MM.1S (cell line): ENCODE measurements around the gene UGT2B17.

Experiments used
- DNase-seq: peaks from one replicate; pipeline ENCODE4 v3.0.0-alpha.2; 2015
- H2AFZ ChIP-seq: fragments of 300-600 bp; sonication (generic); 2 replicates; pipeline ENCODE4 v1.6.0; 2016; ENCODE audit warnings: antibody characterized with exemption, low read length
- H3F3A ChIP-seq: fragments of 300-600 bp; sonication (generic); 2 replicates; pipeline ENCODE4 v1.6.1; 2016; ENCODE audit warnings: mild to moderate bottlenecking, antibody characterized with exemption, low read length, moderate library complexity, mixed read lengths; ENCODE audit not compliant: insufficient read depth
- H3K27ac ChIP-seq: fragments of 300-600 bp; sonication (generic); 2 replicates; pipeline ENCODE4 v1.5.1; 2016; ENCODE audit warnings: mild to moderate bottlenecking, low read length
- H3K27me3 ChIP-seq: fragments of 300-600 bp; sonication (generic); replicated peaks from 2 replicates; pipeline ENCODE4 v1.6.0; 2016; ENCODE audit warnings: low read length; ENCODE audit not compliant: insufficient read depth
- H3K36me3 ChIP-seq: fragments of 300-600 bp; sonication (generic); replicated peaks from 2 replicates; pipeline ENCODE4 v1.6.1; 2016; ENCODE audit warnings: mild to moderate bottlenecking, low read length, mixed read lengths; ENCODE audit not compliant: insufficient read depth
- H3K4me1 ChIP-seq: fragments of 300-600 bp; sonication (generic); 2 replicates; pipeline ENCODE4 v1.6.1; 2016; ENCODE audit warnings: low read length, mixed read lengths
- H3K4me2 ChIP-seq: fragments of 300-600 bp; sonication (generic); 2 replicates; pipeline ENCODE4 v1.6.0; 2016; ENCODE audit warnings: low read depth, low read length
- H3K4me3 ChIP-seq: fragments of 300-600 bp; sonication (generic); 2 replicates; pipeline ENCODE4 v1.5.1; 2016; ENCODE audit warnings: low read length, mixed read lengths
- H3K79me2 ChIP-seq: fragments of 300-600 bp; sonication (generic); 2 replicates; pipeline ENCODE4 v1.6.1; 2016; ENCODE audit warnings: mixed run types, low read length, mixed read lengths
- H3K9ac ChIP-seq: fragments of 300-600 bp; sonication (generic); 2 replicates; pipeline ENCODE4 v1.6.1; 2016; ENCODE audit warnings: low read length, mixed read lengths
- H3K9me2 ChIP-seq: fragments of 300-600 bp; sonication (generic); replicated peaks from 2 replicates; pipeline ENCODE4 v1.6.1; 2016; ENCODE audit warnings: mild to moderate bottlenecking, low read length, mixed read lengths; ENCODE audit not compliant: insufficient read depth
- H3K9me3 ChIP-seq: fragments of 300-600 bp; sonication (generic); replicated peaks from 2 replicates; pipeline ENCODE4 v1.6.1; 2016; ENCODE audit warnings: mild to moderate bottlenecking, low read length, mixed read lengths; ENCODE audit not compliant: insufficient read depth
- H4K20me1 ChIP-seq: fragments of 300-600 bp; sonication (generic); 2 replicates; pipeline ENCODE4 v1.6.1; 2016; ENCODE audit warnings: mild to moderate bottlenecking, low read length, moderate library complexity, mixed read lengths; ENCODE audit not compliant: insufficient read depth
- EZH2 ChIP-seq: fragments of 300-600 bp; sonication (generic); optimal IDR thresholded peaks from 2 replicates; pipeline ENCODE3; 2017; ENCODE audit warnings: low read depth, mild to moderate bottlenecking, antibody characterized with exemption, low read length, mixed read lengths
- EZH2phosphoT487 ChIP-seq: fragments of 300-600 bp; sonication (generic); IDR thresholded peaks from 2 replicates; pipeline ENCODE4 v1.6.1; 2018; ENCODE audit warnings: antibody characterized with exemption, low read length
- TF ChIP-seq, protein P1 (sequence below): fragments of 300-600 bp; sonication (generic); IDR thresholded peaks from 2 replicates; pipeline ENCODE4 v1.5.1; 2016; ENCODE audit warnings: antibody characterized with exemption, low read length, mixed read lengths

UGT2B17 gene

DNA sequence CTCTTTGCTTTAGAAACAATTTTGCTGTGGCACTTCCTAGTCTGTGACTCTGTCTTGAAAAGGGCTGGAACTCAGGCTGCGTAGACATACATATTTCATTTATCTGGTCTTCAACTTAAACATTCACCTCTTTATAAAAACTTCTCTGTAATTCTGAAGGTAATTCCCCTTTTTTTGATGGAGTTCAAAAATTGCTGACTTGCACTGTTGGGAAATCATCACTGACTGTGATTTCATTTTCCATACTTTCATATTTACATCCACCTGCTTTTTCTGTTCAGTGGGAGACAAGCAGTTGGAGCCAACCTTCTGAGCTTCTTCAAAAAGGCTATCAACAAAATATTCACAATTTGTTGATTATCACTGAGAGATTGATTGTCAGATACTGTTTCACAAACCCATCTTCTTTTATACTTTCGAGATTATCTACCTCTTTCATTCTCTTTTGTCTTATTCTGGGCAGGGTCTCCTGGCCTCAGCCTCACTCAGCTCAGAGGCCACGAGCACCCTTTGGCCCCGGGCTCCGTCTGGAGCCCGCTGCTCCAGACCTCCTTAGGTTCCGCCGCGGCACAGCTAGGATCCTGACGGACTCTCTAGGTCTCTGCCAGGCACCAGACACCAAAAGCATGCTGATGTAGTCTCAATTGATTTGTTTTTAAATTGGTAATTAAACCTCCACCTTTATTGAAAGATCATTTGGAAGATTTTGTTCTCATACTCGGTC is 39.7 kb upstream of the UGT2B17 start:
- no peaks in the 10 kb centered on the region for H3K36me3 ChIP-seq
- H3K27ac ChIP-seq = no peak overlapping the region
- no peaks in the 10 kb centered on the region for H4K20me1 ChIP-seq
- H3K27me3 ChIP-seq = no peaks in the 10 kb centered on the region
- no peak overlapping the region for H3K9ac ChIP-seq
- no peak for DNase-seq
- no peaks in the 10 kb centered on the region for H3F3A ChIP-seq
- TF ChIP-seq EZH2phosphoT487 = no peak
- H3K79me2 ChIP-seq = no peaks in the 10 kb centered on the region
- H3K9me3 ChIP-seq = no peaks in the 10 kb centered on the region
- no peak overlapping the region for H2AFZ ChIP-seq
- H3K9me2 ChIP-seq = no peaks in the 10 kb centered on the region
- H3K4me2 ChIP-seq = no peak overlapping the region
- H3K4me1 ChIP-seq = peaks cover 8% of the 10 kb centered on the region; the same call in 1 of the 2 replicates
- H3K4me3 ChIP-seq = no peak overlapping the region

DNA sequence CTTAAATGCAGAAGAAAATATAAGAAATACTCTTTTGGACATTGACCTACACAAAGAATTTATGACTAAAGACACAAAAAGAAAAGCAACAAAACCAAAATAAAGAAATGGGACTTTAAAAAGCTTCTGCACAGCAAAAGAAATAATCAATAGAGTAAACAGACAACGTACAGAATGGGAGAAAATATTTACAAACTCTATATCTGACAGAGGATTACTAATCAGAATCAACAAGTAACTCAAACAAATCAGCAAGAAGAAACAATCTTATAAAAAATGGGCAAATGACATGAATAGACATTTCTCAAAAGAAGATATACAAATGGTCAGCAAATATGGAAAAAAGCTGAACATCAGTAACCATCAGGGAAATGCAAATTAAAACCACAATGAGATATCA is 37.6 kb upstream of the UGT2B17 start:
- Histone ChIP-seq H3K4me1 (peaks cover 12% of the 10 kb centered on the region; the same call in 1 of the 2 replicates), H3K9me2 (no peaks in the 10 kb centered on the region), H3K27me3 (no peaks in the 10 kb centered on the region), H3K79me2 (no peaks in the 10 kb centered on the region), H3K4me2 (no peak overlapping the region), H3K9ac (no peak overlapping the region), H3K36me3 (no peaks in the 10 kb centered on the region), H2AFZ (no peak overlapping the region), H3K27ac (no peak overlapping the region), H3K9me3 (no peaks in the 10 kb centered on the region), H3K4me3 (no peak overlapping the region), H3F3A (no peaks in the 10 kb centered on the region), H4K20me1 (no peaks in the 10 kb centered on the region)
- no peak for DNase-seq
- TF ChIP-seq EZH2phosphoT487 (no peak), EZH2 (no peak)
- TF ChIP-seq, protein P1, sequence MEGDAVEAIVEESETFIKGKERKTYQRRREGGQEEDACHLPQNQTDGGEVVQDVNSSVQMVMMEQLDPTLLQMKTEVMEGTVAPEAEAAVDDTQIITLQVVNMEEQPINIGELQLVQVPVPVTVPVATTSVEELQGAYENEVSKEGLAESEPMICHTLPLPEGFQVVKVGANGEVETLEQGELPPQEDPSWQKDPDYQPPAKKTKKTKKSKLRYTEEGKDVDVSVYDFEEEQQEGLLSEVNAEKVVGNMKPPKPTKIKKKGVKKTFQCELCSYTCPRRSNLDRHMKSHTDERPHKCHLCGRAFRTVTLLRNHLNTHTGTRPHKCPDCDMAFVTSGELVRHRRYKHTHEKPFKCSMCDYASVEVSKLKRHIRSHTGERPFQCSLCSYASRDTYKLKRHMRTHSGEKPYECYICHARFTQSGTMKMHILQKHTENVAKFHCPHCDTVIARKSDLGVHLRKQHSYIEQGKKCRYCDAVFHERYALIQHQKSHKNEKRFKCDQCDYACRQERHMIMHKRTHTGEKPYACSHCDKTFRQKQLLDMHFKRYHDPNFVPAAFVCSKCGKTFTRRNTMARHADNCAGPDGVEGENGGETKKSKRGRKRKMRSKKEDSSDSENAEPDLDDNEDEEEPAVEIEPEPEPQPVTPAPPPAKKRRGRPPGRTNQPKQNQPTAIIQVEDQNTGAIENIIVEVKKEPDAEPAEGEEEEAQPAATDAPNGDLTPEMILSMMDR = no peak

DNA sequence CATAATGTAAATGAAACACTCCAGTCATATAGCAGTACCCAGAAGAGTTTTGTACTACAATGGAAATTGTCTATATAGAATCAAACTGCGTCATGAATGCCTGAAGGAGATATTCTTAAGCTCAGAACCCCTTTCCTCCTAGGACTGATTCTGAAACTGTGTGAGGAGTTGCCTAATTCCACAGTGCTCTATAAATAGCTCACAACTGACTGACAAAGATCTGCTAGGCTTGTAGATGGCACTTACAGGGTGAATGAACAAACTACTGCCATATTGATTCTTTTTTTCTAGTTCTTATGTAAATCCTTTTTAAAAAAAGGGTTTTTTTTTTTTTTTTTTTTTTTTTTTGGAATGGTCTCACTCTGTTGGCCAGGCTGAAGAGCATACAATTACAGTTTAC is 30.1 kb upstream of the UGT2B17 start:
- H3K4me1 ChIP-seq = 0 out of 2 replicates have a peak, but pooled peaks cover 7% of the 10 kb centered on the region
- no peak overlapping the region for H3K9ac ChIP-seq
- TF ChIP-seq EZH2phosphoT487 (no peak), EZH2 (no peak)
- TF ChIP-seq, protein P1 = no peak
- H3K36me3 ChIP-seq = no peaks in the 10 kb centered on the region
- no peaks in the 10 kb centered on the region for H3K9me3 ChIP-seq
- no peak overlapping the region for H3K4me2 ChIP-seq
- no peaks in the 10 kb centered on the region for H3F3A ChIP-seq
- no peak for DNase-seq
- H2AFZ ChIP-seq = no peak overlapping the region
- no peaks in the 10 kb centered on the region for H4K20me1 ChIP-seq
- no peaks in the 10 kb centered on the region for H3K27me3 ChIP-seq
- H3K27ac ChIP-seq = no peak overlapping the region
- no peak overlapping the region for H3K4me3 ChIP-seq
- H3K9me2 ChIP-seq = no peaks in the 10 kb centered on the region
- no peaks in the 10 kb centered on the region for H3K79me2 ChIP-seq

DNA sequence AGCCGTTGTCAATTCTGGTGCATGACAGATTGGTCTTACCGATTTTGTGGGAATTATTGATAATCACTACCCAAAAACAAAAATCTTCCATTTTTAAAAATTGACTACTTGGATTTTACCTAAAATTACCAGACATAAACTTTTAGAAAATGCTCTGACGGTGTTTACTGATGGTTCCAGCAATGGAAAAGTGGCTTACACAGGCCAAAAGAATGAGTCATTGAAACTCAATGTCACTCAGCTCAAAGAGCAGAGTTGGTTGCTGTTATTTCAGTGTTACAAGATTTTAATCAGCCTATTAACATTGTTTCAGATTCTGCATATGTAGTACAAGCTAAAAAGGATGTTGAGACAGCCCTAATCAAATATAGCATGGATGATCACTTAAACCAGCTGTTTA is 23.0 kb upstream of the UGT2B17 start:
- no peaks in the 10 kb centered on the region for H3K4me1 ChIP-seq
- H3K36me3 ChIP-seq = no peaks in the 10 kb centered on the region
- no peaks in the 10 kb centered on the region for H3F3A ChIP-seq
- no peaks in the 10 kb centered on the region for H3K9me3 ChIP-seq
- no peak overlapping the region for H3K4me3 ChIP-seq
- H3K9me2 ChIP-seq = no peaks in the 10 kb centered on the region
- no peaks in the 10 kb centered on the region for H3K27me3 ChIP-seq
- no peaks in the 10 kb centered on the region for H4K20me1 ChIP-seq
- TF ChIP-seq, protein P1 = no peak
- TF ChIP-seq EZH2phosphoT487 (no peak), EZH2 (no peak)
- no peak overlapping the region for H3K4me2 ChIP-seq
- DNase-seq = no peak
- no peak overlapping the region for H2AFZ ChIP-seq
- H3K79me2 ChIP-seq = no peaks in the 10 kb centered on the region
- no peak overlapping the region for H3K27ac ChIP-seq
- H3K9ac ChIP-seq = no peak overlapping the region
